SK-N-MC (cell line): ENCODE results near the gene BRICD5.

Source experiments
- DNase-seq: peaks from one replicate; pipeline ENCODE4 v3.0.0-alpha.2; 2011; ENCODE audit warnings: low read depth, low spot score
- H3K27ac ChIP-seq: fragments of 200-600 bp; sonication (generic); 2 replicates; pipeline ENCODE4 v1.5.1; 2016; ENCODE audit warnings: mixed run types
- H3K36me3 ChIP-seq: fragments of 200-600 bp; sonication (generic); 2 replicates; pipeline ENCODE4 v1.6.1; 2017; ENCODE audit warnings: antibody characterized with exemption, low read length, mixed read lengths; ENCODE audit not compliant: insufficient read depth
- H3K4me3 ChIP-seq: fragments of 200-600 bp; sonication (generic); 2 replicates; pipeline ENCODE4 v1.5.1; 2016
- H3K9ac ChIP-seq: fragments of 200-600 bp; sonication (generic); 2 replicates; pipeline ENCODE4 v1.8.0; 2017; ENCODE audit warnings: mixed run types, mixed read lengths; ENCODE audit not compliant: insufficient read length
- H3K9me3 ChIP-seq: fragments of 200-600 bp; sonication (generic); 2 replicates; pipeline ENCODE4 v1.6.1; 2017; ENCODE audit warnings: low read depth, mild to moderate bottlenecking, antibody characterized with exemption, low read length, moderate library complexity, mixed read lengths
- EZH2 ChIP-seq: fragments of 200-600 bp; sonication (generic); IDR thresholded peaks from one replicate; pipeline ENCODE4 v1.6.1; 2017; ENCODE audit warnings: antibody characterized with exemption
- FOXP2 ChIP-seq: optimal IDR thresholded peaks from 2 replicates; pipeline ENCODE3; 2011; ENCODE audit warnings: mild to moderate bottlenecking, moderate library complexity; ENCODE audit not compliant: insufficient read depth; ENCODE audit errors: extremely low read length, control extremely low read depth
- POLR2AphosphoS5 ChIP-seq: IDR thresholded peaks from 2 replicates; pipeline ENCODE4 v1.6.1; 2012; ENCODE audit warnings: mild to moderate bottlenecking, low read depth, low read length, borderline replicate concordance

The BRICD5 gene

GRCh38 chr16:2234813-2235170, 24.1 kb upstream of the BRICD5 start:
- DNase-seq, result no peak
- TF ChIP-seq FOXP2 (no peak), EZH2 (no peak), POLR2AphosphoS5 (no peak)
- no peak overlapping the region for H3K9ac ChIP-seq
- H3K27ac ChIP-seq, result no peak overlapping the region
- peaks cover 3% of the 10 kb centered on the region; the same call in 1 of the 2 replicates for H3K36me3 ChIP-seq
- H3K9me3 ChIP-seq, result no peaks in the 10 kb centered on the region
- no peak overlapping the region for H3K4me3 ChIP-seq

- no peaks in the 10 kb centered on the region for H3K9me3 ChIP-seq
- no peak overlapping the region for H3K27ac ChIP-seq
- no peak overlapping the region for H3K4me3 ChIP-seq
- no peak; the same call in 1 of the 2 replicates for TF ChIP-seq POLR2AphosphoS5
- no peak for TF ChIP-seq EZH2
- no peak for TF ChIP-seq FOXP2
- no peak for DNase-seq
- H3K9ac ChIP-seq, result no peak overlapping the region
- peaks cover 8% of the 10 kb centered on the region; the same call in 1 of the 2 replicates for H3K36me3 ChIP-seq
These were observed 23.5 kb upstream of the BRICD5 start for GRCh38 chr16:2233872-2234812.

- H3K4me3 ChIP-seq, result no peak overlapping the region
- no peaks in the 10 kb centered on the region for H3K9me3 ChIP-seq
- no peak overlapping the region for H3K27ac ChIP-seq
- no peak for DNase-seq
- TF ChIP-seq EZH2, result no peak
- TF ChIP-seq POLR2AphosphoS5, result no peak
- no peak for TF ChIP-seq FOXP2
- H3K9ac ChIP-seq, result no peak overlapping the region
- peaks cover 13% of the 10 kb centered on the region; the same call in 1 of the 2 replicates for H3K36me3 ChIP-seq
These were observed 22.5 kb upstream of the BRICD5 start for GRCh38 chr16:2233046-2233775.

GRCh38 chr16:2232094-2232990, 21.7 kb upstream of the BRICD5 start:
- no peak overlapping the region for H3K4me3 ChIP-seq
- TF ChIP-seq POLR2AphosphoS5, result no peak
- no peak for TF ChIP-seq EZH2
- TF ChIP-seq FOXP2, result no peak
- DNase-seq, result no peak
- no peak overlapping the region for H3K27ac ChIP-seq
- no peaks in the 10 kb centered on the region for H3K9me3 ChIP-seq
- peaks cover 13% of the 10 kb centered on the region; the same call in 1 of the 2 replicates for H3K36me3 ChIP-seq
- no peak overlapping the region for H3K9ac ChIP-seq

- H3K9me3 ChIP-seq, result no peaks in the 10 kb centered on the region
- no peak overlapping the region for H3K27ac ChIP-seq
- H3K36me3 ChIP-seq, result peaks cover 13% of the 10 kb centered on the region; the same call in 1 of the 2 replicates
- no peak overlapping the region for H3K4me3 ChIP-seq
- no peak for TF ChIP-seq POLR2AphosphoS5
- no peak for TF ChIP-seq FOXP2
- no peak for TF ChIP-seq EZH2
- H3K9ac ChIP-seq, result no peak overlapping the region
- DNase-seq, result no peak
These were observed 20.6 kb upstream of the BRICD5 start for GRCh38 chr16:2231016-2231931.

GRCh38 chr16:2230376-2230775, 19.7 kb upstream of the BRICD5 start:
- peaks cover 13% of the 10 kb centered on the region; the same call in 1 of the 2 replicates for H3K36me3 ChIP-seq

More at GRCh38 chr16:2230376-2230775, 19.7 kb upstream of the BRICD5 start:
- no peak for TF ChIP-seq FOXP2
- no peak for TF ChIP-seq EZH2
- TF ChIP-seq POLR2AphosphoS5, result no peak
- H3K27ac ChIP-seq, result no peak overlapping the region
- DNase-seq, result no peak
- no peak overlapping the region for H3K4me3 ChIP-seq
- no peaks in the 10 kb centered on the region for H3K9me3 ChIP-seq
- no peak overlapping the region for H3K9ac ChIP-seq
